ENCODE data around the gene REV1. TPM values are rescaled to one million over a fixed set of nuclear protein-coding genes. Genes with fewer than 3 reads are reported as not detected.

The REV1 gene
- total and polyA plus RNA-seq, 2 donors (not counting 3 experiments of a cell fraction or from before 2014, with no cell fraction given) = 16.6 to 50.3 TPM

GRCh38 chr2:99509387-99509786 is 19.6 kb upstream of the REV1 start:
- H3K4me2 ChIP-seq (ENCODE audit: insufficient read depth, low read length) = no peak overlapping the region
- TF ChIP-seq JUN (IDR thresholded peaks at IDR 0.05; ENCODE audit: borderline replicate concordance, insufficient read depth, insufficient read length, low read depth) (no peak), FOS (IDR thresholded peaks at IDR 0.05; ENCODE audit: borderline replicate concordance, insufficient read depth, low read length) (no peak), MAX (IDR thresholded peaks at IDR 0.05; ENCODE audit: insufficient read depth, insufficient read length) (no peak), CTCF (IDR thresholded peaks at IDR 0.05; ENCODE audit: extremely low read depth in 1 of 2, insufficient read depth in 1 of 2, low read depth in 1 of 2, low read length in 2 of 2) (no peak), POLR2AphosphoS5 (IDR thresholded peaks at IDR 0.05; ENCODE audit: insufficient read depth, low read depth, low read length) (no peak), POLR2A (IDR thresholded peaks at IDR 0.05; ENCODE audit: low read depth, low read length) (no peak), MYC (IDR thresholded peaks at IDR 0.05; ENCODE audit: low read depth, low read length) (no peak), EZH2 (IDR thresholded peaks at IDR 0.05; ENCODE audit: borderline replicate concordance, low read depth, low read length, severe bottlenecking) (no peak), GATA2 (IDR thresholded peaks at IDR 0.05; ENCODE audit: insufficient read depth, insufficient read length, low read depth, low read length) (no peak)
- BruUV-seq (replicated peaks) = no TSS peak
- no peak overlapping the region for H3K4me3 ChIP-seq (replicated peaks in 1 of 3; ENCODE audit: insufficient read depth in 1 of 3, low read depth in 1 of 3, low read length in 3 of 3)
- peaks cover 1 to 11% of the 10 kb centered on the region in 2 experiments for H3K27me3 ChIP-seq (ENCODE audit: control insufficient read depth in 2 of 2, insufficient read depth in 2 of 2, low read length in 2 of 2)
- DNase-seq (ENCODE audit: low read depth, low spot score) (no peak), FAIRE-seq (no peak)
- H3K9ac ChIP-seq (replicated peaks; ENCODE audit: extremely low read depth, insufficient read depth, low read length) = no peak overlapping the region
- H2AFZ ChIP-seq (ENCODE audit: low read depth, low read length) = no peak overlapping the region
- ChIA-PET POLR2A (no interaction called here), CTCF (no interaction called here)
- H3K4me1 ChIP-seq (ENCODE audit: control insufficient read depth, extremely low read depth, insufficient read depth, low read length) = no peaks in the 10 kb centered on the region
- intact Hi-C loops (cut with micrococcal nuclease) = no loop called here
- no peaks in the 10 kb centered on the region for H3K36me3 ChIP-seq (ENCODE audit: control insufficient read depth in 2 of 2, extremely low read depth in 1 of 2, insufficient read depth in 2 of 2, low read length in 2 of 2)
- dilution Hi-C loops (cut with MboI; ENCODE audit: extremely low pct_ligation_motif_present, low sequenced_read_pairs) = no loop called here
- no peaks in the 10 kb centered on the region for H3K79me2 ChIP-seq (ENCODE audit: control insufficient read depth, insufficient read depth, low read length)
- no peaks in the 10 kb centered on the region for H4K20me1 ChIP-seq (replicated peaks; ENCODE audit: control insufficient read depth, extremely low read depth, insufficient read depth, low read length)
- no peak overlapping the region for H3K27ac ChIP-seq (ENCODE audit: insufficient read depth, low read depth, low read length)
- H3K9me3 ChIP-seq (replicated peaks; ENCODE audit: control insufficient read depth, insufficient read depth, low read length) = no peaks in the 10 kb centered on the region
- no peaks in the 10 kb centered on the region for H3K9me1 ChIP-seq (replicated peaks; ENCODE audit: control insufficient read depth, extremely low read depth, insufficient read depth, low read length)
